GM12873 (cell line): ENCODE data around the gene TLR1.

Source experiments
- TF ChIP-seq, protein P1 (sequence below): IDR thresholded peaks from 2 replicates; pipeline ENCODE4 v1.5.1; 2012; ENCODE audit warnings: low read depth, mild to moderate bottlenecking, moderate library complexity, low read length, control low read depth; ENCODE audit not compliant: insufficient read depth; ENCODE audit errors: missing control alignments

TLR1 gene

DNA sequence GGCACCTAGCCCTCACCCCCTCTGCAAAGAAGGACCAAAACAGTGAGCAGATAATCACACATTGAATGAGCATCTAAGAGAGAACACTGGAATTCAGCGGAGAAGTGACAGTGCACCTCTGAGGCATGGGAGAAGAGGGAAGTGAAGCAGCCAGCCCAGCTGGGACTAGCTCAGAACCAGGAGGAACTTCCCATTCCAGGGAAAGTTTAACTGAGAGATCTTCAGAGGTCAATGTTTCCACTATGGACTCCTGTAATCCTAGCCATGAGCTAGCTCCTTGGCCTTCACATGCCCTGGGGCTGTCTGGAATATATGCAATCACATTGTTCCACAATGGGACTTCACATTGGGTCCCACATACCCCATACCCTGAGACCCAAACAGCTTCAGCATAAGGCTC is 27.6 kb upstream of the TLR1 start:
- TF ChIP-seq, protein P1, sequence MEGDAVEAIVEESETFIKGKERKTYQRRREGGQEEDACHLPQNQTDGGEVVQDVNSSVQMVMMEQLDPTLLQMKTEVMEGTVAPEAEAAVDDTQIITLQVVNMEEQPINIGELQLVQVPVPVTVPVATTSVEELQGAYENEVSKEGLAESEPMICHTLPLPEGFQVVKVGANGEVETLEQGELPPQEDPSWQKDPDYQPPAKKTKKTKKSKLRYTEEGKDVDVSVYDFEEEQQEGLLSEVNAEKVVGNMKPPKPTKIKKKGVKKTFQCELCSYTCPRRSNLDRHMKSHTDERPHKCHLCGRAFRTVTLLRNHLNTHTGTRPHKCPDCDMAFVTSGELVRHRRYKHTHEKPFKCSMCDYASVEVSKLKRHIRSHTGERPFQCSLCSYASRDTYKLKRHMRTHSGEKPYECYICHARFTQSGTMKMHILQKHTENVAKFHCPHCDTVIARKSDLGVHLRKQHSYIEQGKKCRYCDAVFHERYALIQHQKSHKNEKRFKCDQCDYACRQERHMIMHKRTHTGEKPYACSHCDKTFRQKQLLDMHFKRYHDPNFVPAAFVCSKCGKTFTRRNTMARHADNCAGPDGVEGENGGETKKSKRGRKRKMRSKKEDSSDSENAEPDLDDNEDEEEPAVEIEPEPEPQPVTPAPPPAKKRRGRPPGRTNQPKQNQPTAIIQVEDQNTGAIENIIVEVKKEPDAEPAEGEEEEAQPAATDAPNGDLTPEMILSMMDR, result no peak

GRCh38 chr4:38831653-38832052 is 27.1 kb upstream of the TLR1 start:
- TF ChIP-seq, protein P1, result no peak

- TF ChIP-seq, protein P1, result no peak
Measured at GRCh38 chr4:38829237-38829636, 24.6 kb upstream of the TLR1 start.

DNA sequence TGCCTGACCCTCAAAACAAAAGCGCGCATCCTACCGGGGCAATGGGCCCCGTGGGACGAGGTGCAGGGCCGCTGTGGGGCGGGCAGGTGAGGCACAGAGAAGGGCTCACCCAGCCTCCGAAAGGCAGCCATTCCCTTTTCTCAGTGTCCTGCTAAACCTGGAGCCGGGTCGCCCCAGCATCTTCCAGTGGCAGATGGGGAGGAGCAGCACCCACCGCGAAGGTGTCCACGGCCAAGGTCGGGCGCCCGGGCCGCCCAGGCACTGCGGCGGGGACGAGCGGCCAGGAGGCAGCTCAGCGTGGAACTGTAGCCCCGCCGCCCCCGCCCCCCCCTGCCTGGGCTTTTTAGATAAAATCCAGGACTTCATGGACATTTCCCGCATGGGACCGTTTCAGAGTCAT is 19.2 kb upstream of the TLR1 start:
- TF ChIP-seq, protein P1, result no peak

DNA sequence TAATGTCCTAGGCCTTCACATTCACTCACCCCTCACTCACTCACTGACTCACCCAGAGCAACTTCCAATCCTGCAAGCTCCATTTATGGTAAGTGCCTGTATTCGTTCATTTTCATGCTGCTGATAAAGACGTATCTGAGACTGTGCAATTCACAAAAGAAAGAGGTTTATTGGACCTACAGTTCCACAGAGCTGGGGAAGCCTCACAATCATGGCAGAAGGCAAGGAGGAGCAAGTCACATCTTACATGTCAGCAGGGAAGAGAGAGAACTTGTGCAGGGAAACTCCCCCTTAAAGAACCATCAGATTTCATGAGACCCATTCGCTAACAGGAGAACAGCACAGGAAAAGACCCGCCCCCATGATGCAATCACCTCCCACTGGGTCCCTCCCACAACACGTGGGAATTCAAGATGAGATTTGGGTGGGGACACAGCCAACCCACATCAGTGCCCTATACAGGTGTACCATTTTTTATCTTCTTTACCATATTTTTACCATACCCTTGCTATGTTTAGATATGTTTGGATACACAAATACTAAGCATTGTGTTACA is 18.2 kb upstream of the TLR1 start:
- TF ChIP-seq, protein P1, result no peak

GRCh38 chr4:38821739-38822138 is 17.1 kb upstream of the TLR1 start:
- TF ChIP-seq, protein P1, result no peak

DNA sequence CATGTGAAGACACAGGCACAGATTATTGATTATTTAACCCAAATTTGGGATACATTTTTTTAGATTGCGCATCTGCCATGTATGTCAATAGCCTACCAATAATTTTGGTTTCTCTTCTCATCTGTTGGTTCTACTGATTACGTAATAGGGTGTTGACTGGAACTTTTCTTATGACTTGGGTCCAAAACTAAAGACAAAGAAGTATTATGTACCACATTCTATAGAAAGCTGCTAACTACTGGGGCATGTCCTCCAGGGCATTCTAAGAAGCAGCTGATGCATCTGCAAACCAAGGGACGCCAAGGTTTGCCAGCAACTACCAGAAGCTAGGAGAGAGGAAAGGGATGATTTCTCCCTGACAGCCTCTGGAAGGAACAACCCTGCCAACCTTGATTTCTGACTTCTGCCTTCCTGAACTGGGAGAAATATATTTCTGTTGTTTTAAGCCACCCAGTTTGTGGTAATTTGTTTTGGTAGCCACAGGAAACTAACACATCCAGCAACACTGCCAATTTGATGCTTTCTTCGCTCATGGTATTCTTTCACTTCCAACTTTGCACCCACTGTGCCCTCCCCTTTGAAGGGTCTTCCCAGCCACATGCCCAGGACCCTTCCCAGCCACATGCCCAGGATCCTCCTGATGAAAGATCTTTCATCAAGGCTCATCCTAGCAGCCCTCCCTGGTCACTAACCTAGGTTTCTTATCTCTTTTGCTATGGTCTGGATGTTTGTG is 15.9 kb upstream of the TLR1 start:
- TF ChIP-seq, protein P1, result no peak
